CD1c-positive myeloid dendritic cell (primary cell): ENCODE measurements around the gene NMBR.
"Not testable (repeated sequence)": the region's sequence is repeated elsewhere in the genome, so short reads cannot be mapped to it uniquely, and the experiment has no call there.

ENCODE experiments used
- DNase-seq: peaks from one replicate; pipeline ENCODE4 v3.0.0-alpha.2; 2016; ENCODE audit errors: extremely low spot score

NMBR gene

DNA sequence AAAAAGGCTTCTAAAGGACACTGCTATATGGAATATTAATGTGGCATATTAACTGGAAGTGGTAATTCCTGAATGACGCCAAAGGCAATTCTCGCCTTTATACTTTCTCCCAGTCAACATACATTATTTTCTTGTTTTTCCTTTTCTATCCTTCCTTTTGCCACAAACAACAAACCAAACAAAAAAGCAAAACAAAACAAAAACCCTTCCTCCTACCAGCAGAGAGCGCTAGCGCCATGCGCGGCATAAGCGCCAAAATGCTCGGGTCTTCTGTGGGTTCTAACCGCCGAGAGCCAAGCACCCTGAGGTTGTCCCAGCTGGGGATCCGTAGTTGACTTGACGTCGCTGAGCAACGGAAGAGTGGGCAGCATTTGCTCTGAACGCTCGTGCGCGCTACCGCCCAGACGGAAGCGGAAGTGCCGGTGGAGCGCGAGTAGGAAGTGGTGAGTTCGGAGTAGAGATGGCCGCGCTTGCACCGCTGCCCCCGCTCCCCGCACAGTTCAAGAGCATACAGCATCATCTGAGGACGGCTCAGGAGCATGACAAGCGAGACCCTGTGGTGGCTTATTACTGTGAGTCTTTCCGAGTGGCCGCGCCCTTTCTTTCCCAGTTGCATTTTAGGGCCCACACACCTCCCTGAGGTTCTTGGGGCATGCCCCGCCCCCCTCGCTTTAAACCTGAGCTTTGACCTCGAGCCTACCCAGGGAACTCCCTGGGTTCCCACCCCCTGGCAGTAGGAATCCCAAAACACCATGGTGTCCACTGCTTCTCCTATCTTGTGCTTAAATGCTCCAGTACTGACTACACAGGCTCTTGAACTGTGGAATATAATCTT lies at the start of gene NMBR, which contains the start of gene VTA1:
Gene NMBR, minus strand, starts transcription at position 295 of the 835 bp plus-strand sequence. CDS start 58,464 bp downstream, outside the sequence.
Gene VTA1, plus strand, starts transcription at position 436 of the 835 bp plus-strand sequence. Its CDS starts 25 bp downstream, at position 461.
- DNase-seq: peak; percentile 99

GRCh38 chr6:142195862-142196541 lies 49.1 kb upstream of the NMBR start:
- DNase-seq: no peak

DNA sequence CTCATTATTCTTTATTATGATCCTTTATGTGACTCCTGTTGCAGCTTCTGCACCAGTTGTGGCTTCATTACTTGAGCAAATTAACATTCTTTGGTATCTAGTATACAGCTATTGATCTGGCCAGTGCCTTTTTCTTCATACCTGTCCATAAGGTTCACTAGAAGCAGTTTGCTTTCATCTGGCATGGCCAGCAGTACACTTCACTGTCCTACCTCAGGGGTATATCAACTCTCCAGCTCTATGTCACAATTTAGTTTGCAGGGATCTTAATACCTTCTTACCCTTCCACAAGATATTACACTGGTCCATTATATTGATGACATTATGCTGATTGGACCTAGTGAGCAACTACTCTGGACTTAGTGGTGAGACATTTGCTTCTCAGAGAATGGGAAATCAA lies 46.7 kb upstream of the NMBR start:
- no peak for DNase-seq

GRCh38 chr6:142192343-142192742 lies 45.4 kb upstream of the NMBR start:
- no peak for DNase-seq

GRCh38 chr6:142189057-142189456 lies 42.1 kb upstream of the NMBR start:
- DNase-seq: no peak

GRCh38 chr6:142188341-142188740 lies 41.4 kb upstream of the NMBR start:
- DNase-seq: not testable (repeated sequence)

GRCh38 chr6:142187209-142187608 lies 40.3 kb upstream of the NMBR start:
- no peak for DNase-seq

GRCh38 chr6:142185641-142186040 lies 38.7 kb upstream of the NMBR start:
- DNase-seq: no peak

GRCh38 chr6:142184307-142184706 lies 37.4 kb upstream of the NMBR start:
- no peak for DNase-seq

GRCh38 chr6:142183351-142183750 lies 36.4 kb upstream of the NMBR start:
- no peak for DNase-seq

- no peak for DNase-seq
Measured at GRCh38 chr6:142182004-142182403, 35.1 kb upstream of the NMBR start.

- DNase-seq: no peak
Measured at GRCh38 chr6:142178129-142178528, 31.2 kb upstream of the NMBR start.

GRCh38 chr6:142174703-142175102 lies 27.8 kb upstream of the NMBR start:
- DNase-seq: no peak

- DNase-seq: no peak
Measured at GRCh38 chr6:142173980-142174379, 27.1 kb upstream of the NMBR start.

- DNase-seq: no peak
Measured at GRCh38 chr6:142172758-142173157, 25.8 kb upstream of the NMBR start.

GRCh38 chr6:142171351-142171750 lies 24.4 kb upstream of the NMBR start:
- no peak for DNase-seq

- DNase-seq: no peak
Measured at GRCh38 chr6:142167486-142167885, 20.6 kb upstream of the NMBR start.

- no peak for DNase-seq
Measured at GRCh38 chr6:142167071-142167470, 20.1 kb upstream of the NMBR start.

DNA sequence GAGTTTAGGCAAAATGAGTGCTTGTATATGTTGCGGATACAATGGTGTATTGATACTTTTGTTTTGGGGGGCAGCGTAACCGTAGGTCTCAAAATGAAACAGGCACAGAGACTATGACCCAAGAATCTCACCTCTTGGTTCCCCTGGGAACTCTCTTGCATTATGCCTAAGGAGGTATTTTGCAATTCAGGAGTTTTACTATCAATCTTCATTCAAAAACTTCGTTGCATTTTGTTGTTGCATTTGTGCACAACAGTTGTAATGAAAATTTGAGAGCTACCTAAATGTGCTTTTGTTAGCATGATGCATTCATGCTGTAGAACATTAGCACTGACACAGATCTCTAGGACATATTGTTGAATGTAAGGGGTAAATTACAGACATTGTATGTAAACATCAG lies 18.3 kb upstream of the NMBR start:
- DNase-seq: no peak

GRCh38 chr6:142162780-142163179 lies 15.9 kb upstream of the NMBR start:
- no peak for DNase-seq

DNA sequence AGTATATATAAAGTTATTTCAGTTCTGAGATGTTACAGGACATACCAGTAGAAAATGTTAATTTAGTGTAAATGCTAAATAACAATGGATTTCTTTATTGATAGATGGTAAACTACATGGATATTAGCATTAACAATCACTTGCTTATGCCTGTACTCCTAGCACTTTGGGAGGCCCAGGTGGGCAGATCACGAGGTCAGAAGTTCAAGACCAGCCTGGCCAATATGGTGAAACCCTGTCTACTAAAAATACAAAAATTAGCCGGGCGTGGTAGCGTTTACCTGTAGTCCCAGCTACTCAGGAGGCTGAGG lies 9.8 kb upstream of the NMBR start:
- DNase-seq: not testable (repeated sequence)

DNA sequence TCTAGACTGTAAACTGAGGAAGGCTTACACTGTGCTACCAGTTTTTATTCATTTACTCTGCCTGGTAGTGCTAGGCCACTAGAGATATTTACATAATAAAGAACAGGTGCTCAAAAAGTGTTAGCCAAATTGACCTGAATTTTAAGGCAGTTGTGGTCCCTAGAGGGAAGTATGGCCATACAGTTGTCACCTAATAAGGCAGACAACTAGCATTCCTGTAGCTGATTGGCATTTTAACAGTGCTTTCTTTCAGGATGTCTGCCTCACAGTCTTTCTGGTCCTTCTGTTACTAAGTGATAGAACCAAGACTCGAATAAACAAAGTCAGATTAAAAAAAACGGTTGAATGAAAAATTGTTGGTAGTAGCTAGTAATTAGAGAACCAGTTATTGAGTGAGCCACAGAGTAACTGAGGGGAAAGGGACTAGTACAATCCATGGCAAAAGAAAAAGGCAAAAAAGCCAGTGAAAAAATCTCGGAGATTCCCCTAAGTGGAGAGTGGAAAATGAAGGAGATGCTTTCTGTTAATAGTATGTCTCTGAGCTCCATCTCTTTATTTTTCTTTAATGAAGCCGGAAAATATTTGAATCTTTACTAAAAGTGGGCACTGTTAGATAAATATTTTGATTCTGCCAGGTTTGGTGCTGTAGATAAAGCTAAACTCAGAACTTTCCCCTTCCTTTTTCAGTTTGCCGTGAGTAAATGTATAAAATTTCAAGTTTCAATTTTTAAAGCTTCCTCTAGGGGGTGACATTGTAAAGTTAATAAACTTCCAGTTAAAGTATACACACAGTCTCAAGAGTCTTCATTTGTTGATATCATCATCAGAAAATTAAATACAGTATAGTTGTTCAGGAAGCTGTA lies 9.2 kb upstream of the NMBR start:
- DNase-seq: peak; percentile 51
